GM12874 (cell line): ENCODE data around the gene ALG11.

Experiments
- TF ChIP-seq, protein P1 (sequence below): IDR thresholded peaks from 2 replicates; pipeline ENCODE4 v1.5.1; 2011; ENCODE audit warnings: low read depth, mild to moderate bottlenecking, control low read depth, low read length, moderate library complexity; ENCODE audit not compliant: insufficient read depth

ALG11 gene

DNA sequence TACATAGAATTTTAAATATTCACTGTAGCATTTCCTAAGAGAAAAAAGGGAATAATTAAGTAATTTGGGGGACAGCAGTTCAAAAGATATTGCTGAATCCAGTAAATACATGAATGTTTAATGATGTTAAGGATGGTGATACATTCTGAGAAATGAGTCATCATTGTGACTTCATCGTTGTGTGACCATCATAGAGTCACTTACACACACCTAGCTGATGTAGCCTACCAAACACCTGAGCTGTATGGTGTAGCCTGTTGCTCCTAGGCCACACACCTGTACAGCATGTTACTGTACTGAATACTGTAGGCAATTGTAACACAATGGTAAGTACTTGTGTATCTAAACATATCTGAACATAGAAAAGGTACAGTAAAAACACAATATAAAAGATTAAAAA is 35.8 kb upstream of the ALG11 start:
- TF ChIP-seq, protein P1, sequence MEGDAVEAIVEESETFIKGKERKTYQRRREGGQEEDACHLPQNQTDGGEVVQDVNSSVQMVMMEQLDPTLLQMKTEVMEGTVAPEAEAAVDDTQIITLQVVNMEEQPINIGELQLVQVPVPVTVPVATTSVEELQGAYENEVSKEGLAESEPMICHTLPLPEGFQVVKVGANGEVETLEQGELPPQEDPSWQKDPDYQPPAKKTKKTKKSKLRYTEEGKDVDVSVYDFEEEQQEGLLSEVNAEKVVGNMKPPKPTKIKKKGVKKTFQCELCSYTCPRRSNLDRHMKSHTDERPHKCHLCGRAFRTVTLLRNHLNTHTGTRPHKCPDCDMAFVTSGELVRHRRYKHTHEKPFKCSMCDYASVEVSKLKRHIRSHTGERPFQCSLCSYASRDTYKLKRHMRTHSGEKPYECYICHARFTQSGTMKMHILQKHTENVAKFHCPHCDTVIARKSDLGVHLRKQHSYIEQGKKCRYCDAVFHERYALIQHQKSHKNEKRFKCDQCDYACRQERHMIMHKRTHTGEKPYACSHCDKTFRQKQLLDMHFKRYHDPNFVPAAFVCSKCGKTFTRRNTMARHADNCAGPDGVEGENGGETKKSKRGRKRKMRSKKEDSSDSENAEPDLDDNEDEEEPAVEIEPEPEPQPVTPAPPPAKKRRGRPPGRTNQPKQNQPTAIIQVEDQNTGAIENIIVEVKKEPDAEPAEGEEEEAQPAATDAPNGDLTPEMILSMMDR: no peak

- TF ChIP-seq, protein P1: no peak
Observed at GRCh38 chr13:51976890-51977289, 35.3 kb upstream of the ALG11 start.

GRCh38 chr13:51977625-51978024 is 34.6 kb upstream of the ALG11 start:
- TF ChIP-seq, protein P1: no peak

DNA sequence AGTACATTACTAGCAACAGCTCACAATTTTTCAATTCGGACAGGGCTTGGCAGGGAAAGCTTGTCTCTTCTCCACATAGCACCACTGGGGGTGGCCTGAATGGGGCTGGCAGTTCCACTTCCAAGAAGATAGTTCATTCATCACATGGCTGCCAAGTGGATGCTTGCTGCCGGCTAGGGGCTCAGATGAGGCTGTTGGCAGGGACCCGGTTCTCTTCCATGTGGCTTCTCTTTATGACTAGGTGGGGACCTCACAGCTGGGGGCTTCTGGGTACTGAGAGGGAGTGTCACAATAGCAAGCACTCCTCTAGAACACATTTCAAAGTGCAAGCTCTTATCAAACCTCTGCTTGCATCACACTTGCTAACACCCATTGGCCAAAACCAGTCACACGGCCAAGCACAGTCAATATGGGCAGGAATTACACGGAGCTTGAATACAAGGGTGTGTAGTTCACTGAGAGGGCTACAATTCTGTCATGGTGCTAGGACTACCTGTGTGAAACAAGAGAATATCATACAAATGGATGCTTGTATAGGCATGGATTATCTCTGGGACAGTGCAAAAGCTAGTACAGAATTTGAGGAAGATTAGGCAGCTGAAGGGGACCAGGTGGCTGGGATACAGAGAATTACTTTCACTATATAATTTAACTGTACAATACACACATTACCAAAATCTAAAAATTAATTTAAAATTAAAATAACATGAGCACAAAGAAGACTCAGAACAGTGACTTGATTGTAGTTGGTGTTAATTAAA is 33.2 kb upstream of the ALG11 start:
- TF ChIP-seq, protein P1: no peak

DNA sequence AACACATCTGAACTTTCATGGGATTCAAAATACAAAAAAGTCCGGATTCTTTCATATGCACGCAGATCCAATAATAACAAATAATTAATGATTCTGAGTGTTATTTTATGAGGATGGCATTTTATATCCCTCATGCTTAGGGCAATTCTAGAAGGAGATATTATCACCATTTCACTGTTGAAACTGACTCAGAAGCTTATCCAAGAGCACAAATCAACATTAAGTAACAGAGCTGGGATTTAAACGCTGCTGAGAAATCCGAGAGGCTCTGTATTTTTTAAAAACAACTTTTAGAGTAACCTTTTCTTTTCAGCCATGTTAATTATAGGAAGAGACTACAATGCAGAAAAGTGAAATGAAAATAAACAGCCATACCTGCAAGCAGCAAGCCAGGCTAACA is 31.3 kb upstream of the ALG11 start:
- TF ChIP-seq, protein P1: no peak

- TF ChIP-seq, protein P1: no peak
Observed at GRCh38 chr13:51981355-51981754, 30.8 kb upstream of the ALG11 start.

GRCh38 chr13:51988988-51989618 is 23.1 kb upstream of the ALG11 start:
- TF ChIP-seq, protein P1: no peak
